ENCODE data around the gene CELF2. TPM values are rescaled to one million over a fixed set of nuclear protein-coding genes. Genes with fewer than 3 reads are reported as not detected.
A peak's percentile ranks its signal among the peaks of the same experiment; 100 is the strongest.

The CELF2 gene
- polyA plus RNA-seq, 4 donors = 9.6 to 20.5 (median 13.8) TPM

GRCh38 chr10:11311027-11311426 lies 293.4 kb downstream of the CELF2 start:
- DNase-seq (ENCODE audit: low read depth in 4 of 4, low spot score in 3 of 4) = no peak

DNA sequence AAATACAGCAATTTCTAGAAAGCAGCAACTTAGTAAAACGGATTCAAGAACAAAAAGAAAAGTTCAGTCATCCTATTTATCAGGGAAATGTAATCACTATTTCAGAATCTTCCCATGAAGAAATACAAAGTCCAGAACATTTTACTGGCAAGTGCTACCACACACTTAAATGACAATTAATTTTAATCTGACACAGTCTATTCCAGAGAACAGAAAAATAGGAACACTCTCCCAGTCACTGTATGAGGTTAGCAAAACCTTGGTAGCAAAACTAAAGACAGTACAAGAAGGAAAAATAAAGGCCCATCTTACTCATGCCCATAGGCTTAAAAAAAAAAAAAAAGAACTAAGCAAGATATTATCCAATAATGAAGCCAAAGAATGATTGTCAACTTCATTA lies 295.8 kb downstream of the CELF2 start:
- no peak for DNase-seq (ENCODE audit: low read depth in 4 of 4, low spot score in 3 of 4)

GRCh38 chr10:11317936-11318670 lies 300.4 kb downstream of the CELF2 start:
- DNase-seq (ENCODE audit: low read depth in 4 of 4, low spot score in 3 of 4) = no peak

GRCh38 chr10:11318826-11319598 lies 301.3 kb downstream of the CELF2 start:
- DNase-seq (ENCODE audit: low read depth in 4 of 4, low spot score in 3 of 4) = no peak

- no peak for DNase-seq (ENCODE audit: low read depth in 4 of 4, low spot score in 3 of 4)
Measured at GRCh38 chr10:11319990-11320602, 302.4 kb downstream of the CELF2 start.

- DNase-seq (ENCODE audit: low read depth in 4 of 4, low spot score in 3 of 4) = no peak
Measured at GRCh38 chr10:11320809-11321520, 303.3 kb downstream of the CELF2 start.

- no peak for DNase-seq (ENCODE audit: low read depth in 4 of 4, low spot score in 3 of 4)
Measured at GRCh38 chr10:11322698-11323097, 305.0 kb downstream of the CELF2 start.

DNA sequence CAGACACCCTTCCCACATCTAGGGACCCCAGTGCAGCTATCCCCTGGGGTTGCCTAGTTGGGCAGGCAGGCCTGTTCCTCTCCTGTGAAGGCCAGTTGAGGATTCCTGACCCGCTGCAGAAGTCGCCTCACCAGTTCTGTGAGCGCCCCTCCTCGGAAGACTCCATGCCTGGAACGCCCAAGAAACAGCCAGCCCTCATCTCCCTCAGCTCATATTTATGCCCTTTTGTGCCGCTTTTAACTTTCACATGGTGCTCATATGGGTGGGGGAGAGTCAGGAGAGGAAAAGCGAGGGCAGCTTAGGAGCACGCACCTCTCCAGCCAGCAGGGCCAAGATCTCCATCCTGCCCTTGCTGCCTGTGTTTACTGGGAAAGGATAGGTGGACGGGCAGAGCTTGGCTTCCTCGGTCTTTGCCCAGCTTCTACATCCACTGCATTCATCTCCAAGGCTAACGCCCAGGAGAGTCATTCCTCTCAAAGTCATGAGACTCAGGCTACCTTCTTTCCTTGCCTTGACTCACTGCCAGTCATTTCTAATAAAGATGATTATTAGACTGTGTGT lies 307.2 kb downstream of the CELF2 start:
- DNase-seq (ENCODE audit: low read depth in 4 of 4, low spot score in 3 of 4) = no peak

- no peak for DNase-seq (ENCODE audit: low read depth in 4 of 4, low spot score in 3 of 4)
Measured at GRCh38 chr10:11325817-11326216, 308.1 kb downstream of the CELF2 start.

DNA sequence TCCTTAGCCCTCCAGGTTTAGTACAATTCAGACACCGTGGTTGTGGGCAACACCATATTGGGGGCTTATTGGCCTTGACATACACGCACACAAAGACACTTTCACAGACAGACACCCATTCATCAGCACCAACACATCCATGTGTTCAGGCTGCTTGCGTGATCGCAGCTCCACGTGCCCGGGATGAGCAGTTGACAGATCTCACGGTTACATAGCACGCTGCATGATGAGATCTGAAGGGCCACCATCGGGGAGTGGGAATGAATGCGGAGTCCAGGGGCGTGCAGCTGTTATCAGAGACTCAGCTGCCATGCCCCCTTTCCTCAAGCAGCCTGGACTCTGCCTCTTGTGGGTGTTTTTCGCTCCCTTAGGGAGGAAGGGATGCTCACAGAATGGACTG lies 308.6 kb downstream of the CELF2 start:
- no peak for DNase-seq (ENCODE audit: low read depth in 4 of 4, low spot score in 3 of 4)

DNA sequence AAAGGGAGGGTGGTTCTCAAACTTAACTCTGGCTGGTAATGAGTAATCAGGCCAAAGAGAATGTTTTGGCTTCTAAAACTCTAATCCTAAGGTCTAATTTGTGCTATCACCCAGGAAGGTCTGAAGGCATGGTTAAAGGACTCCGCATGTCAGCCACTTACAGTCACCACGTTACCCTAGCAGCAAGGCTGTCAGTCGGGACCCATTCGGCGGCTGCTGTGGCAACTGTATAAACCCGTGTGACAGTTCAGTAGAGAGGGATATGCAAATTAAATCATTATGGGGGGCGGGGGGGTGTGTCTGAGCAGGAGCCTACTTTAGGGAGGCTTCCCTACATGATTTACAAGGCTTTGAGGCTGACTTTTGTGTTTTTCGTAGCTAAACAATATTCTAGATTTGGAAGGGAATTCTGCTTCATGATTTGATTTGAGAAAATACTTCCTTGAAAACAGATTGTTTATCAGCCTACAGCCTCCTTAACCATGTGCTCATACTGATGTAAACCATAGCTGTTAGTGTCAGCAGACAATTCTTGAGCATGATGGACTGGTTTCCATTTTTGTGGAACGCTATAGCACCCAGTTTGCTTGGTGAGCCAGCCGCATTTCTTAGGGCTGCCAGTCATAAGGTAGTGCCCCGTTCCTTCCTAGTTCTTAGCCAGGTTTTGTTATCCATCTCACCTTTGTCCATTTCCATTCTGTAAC lies 309.4 kb downstream of the CELF2 start:
- no peak for DNase-seq (ENCODE audit: low read depth in 4 of 4, low spot score in 3 of 4)

GRCh38 chr10:11328264-11329061 lies 310.8 kb downstream of the CELF2 start:
- DNase-seq (ENCODE audit: low read depth in 4 of 4, low spot score in 3 of 4) = no peak

DNA sequence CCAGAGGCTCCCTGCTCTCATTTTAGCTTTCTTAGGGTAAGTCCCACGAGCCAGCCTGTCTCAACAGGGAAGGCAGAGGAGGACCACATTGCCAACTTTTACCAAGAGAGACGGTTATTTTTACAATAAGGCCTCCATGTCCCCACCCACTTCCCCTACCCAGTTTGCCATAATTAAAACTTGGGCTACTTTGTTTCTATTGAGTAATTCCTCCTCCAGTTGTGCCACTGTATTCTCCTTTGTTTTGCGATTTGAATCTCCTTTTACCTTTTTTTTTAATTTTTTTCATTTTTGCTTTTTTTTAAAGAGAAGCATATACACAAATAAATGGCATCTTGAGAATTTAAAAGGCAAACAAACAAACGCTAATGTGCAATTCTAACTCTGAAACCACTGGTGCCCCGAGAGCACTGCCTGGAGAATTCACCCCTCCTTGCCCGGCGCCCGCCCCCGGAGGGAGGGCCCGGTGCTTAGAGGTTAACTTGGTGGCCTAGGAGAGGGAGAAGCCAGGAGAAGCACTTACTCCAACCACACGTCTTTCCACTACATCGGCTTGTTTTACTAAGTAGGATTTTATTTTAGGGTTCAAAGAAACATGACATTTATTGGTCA lies 311.5 kb downstream of the CELF2 start:
- no peak for DNase-seq (ENCODE audit: low read depth in 4 of 4, low spot score in 3 of 4)

- DNase-seq (ENCODE audit: low read depth in 4 of 4, low spot score in 3 of 4) = no peak
Measured at GRCh38 chr10:11330383-11331045, 312.8 kb downstream of the CELF2 start.

DNA sequence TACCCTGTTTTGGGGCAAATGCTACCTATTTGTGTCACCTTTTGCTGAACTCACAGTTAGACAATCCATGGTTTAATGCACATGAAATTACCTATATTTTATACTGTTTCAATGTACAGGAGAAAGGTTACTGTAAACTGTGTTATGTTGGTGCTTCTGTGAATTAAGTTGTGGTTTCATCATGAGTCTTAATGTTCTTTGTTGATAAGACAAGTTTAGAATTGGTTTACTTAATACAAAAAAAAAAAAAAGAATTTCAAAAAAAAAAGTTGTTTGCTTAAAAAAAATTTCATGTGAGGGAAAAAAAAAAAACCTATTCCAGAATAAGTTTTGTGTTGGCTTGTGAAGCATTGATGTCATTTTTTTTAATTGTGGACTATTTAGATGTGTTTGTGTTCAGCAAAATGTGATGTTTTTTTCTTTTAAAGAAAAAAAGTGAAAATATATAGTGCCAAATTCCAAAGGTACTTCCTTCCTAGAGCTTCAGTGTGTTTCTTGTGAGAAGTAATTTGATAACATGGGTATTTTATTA lies 313.4 kb downstream of the CELF2 start:
- DNase-seq (ENCODE audit: low read depth in 4 of 4, low spot score in 3 of 4) = no peak

DNA sequence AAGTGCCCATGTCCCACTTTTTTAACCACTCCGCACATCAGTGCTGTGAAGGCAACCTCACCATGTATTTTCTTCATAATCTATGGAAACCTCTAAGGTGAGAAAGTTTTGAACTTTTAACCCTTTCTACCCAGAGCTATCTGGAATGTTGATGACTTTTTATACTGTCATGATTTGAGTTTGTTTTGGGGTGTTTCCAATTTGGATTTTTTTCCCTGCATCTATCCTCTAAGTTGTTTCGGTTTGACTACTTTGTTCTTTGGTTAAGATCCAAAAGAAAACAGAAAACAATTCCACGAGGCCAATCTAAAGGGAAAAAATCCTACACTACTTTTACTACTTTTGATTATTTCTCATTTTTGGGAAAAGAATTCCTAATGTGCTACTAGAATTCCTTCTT lies 314.1 kb downstream of the CELF2 start:
- no peak for DNase-seq (ENCODE audit: low read depth in 4 of 4, low spot score in 3 of 4)

DNA sequence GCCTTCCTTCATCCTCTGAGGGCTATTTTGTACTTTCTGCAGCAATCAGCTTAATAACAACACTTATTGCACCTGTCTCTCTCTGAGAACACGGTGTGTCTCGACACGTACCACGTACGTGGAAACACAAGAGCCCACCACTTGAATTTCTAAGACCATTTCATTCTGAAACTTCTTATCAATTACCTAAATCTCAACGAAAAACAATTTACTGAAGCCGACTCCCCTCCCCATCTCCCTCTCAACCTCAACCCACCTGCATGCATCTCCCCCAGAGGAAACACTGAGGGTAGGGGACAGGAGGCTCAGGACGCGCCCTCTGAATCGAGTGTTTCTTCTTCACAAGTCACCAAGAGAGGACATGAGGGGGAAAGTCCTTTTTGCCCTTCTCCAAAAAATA lies 315.2 kb downstream of the CELF2 start:
- no peak for DNase-seq (ENCODE audit: low read depth in 4 of 4, low spot score in 3 of 4)

- peak in 1 of 4 donors; percentile 36 for DNase-seq (ENCODE audit: low read depth in 4 of 4, low spot score in 3 of 4)
Measured at GRCh38 chr10:11334436-11334835, 316.8 kb downstream of the CELF2 start.

Measured in left renal pelvis (tissue), 4 donors.